ENCODE measurements around the gene NKAIN2.

GRCh38 chr6:123940551-123940950 is 136.9 kb downstream of the NKAIN2 start:
- TF ChIP-seq KLF16 (IDR thresholded peaks at IDR 0.05), result no peak
- no peak for TF ChIP-seq RCOR1 (IDR thresholded peaks at IDR 0.05; ENCODE audit: borderline replicate concordance in 1 of 2, low read depth in 2 of 2, low read length in 2 of 2)
- no peak for TF ChIP-seq LCOR (CRISPR knock-in tag; IDR thresholded peaks at IDR 0.05)
- TF ChIP-seq ZNF668 (CRISPR knock-in tag; IDR thresholded peaks at IDR 0.05), result no peak
- TF ChIP-seq FOXK1 (CRISPR knock-in tag; IDR thresholded peaks at IDR 0.05; ENCODE audit: borderline replicate concordance), result no peak
- no peak for TF ChIP-seq MIER1 (IDR thresholded peaks at IDR 0.05; ENCODE audit: low read depth)
